HG03439 (cell line): ENCODE data around the gene PNLIPRP3.

Source experiments
- ATAC-seq: cut with Tn5 transposase; IDR thresholded peaks from one replicate; pipeline ENCODE4 v1.9.1; 2021; ENCODE audit warnings: mild to moderate bottlenecking, moderate library complexity; ENCODE audit not compliant: unreplicated experiment

PNLIPRP3 gene

GRCh38 chr10:116504786-116505185 lies 77.1 kb downstream of the PNLIPRP3 start:
- ATAC-seq, result no peak

GRCh38 chr10:116510565-116510964 lies 82.9 kb downstream of the PNLIPRP3 start:
- ATAC-seq, result no peak

GRCh38 chr10:116511365-116511764 lies 83.7 kb downstream of the PNLIPRP3 start:
- ATAC-seq, result no peak

GRCh38 chr10:116521424-116522290 lies 94.0 kb downstream of the PNLIPRP3 start:
- no peak for ATAC-seq

GRCh38 chr10:116522803-116523381 lies 95.2 kb downstream of the PNLIPRP3 start:
- no peak for ATAC-seq

- ATAC-seq, result no peak
Measured at GRCh38 chr10:116524736-116525135, 97.1 kb downstream of the PNLIPRP3 start.

GRCh38 chr10:116526219-116526618 lies 98.6 kb downstream of the PNLIPRP3 start:
- ATAC-seq, result no peak
